ENCODE measurements around the gene RAP1A.

DNA sequence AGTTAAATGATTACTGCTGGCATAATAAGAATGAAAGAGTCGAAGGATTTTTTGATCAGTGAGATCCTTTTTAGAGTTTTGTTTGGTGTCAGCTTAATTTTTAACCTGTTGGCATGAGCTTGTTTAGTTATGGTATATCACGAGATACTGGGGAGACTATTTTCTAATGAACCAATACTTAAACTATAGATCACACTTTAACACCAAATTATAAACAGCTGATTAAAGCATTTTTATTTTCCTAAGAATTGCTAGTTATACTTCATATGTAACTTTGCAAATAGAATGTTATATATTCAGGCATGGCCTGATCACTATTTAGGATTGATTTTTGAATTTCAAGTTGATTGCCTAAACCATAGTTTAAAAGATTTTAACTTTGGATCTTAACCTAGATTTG is 142.1 kb downstream of the RAP1A start:
- no peak for TF ChIP-seq POLR2A (IDR thresholded peaks at IDR 0.05; ENCODE audit: low read depth)
- TF ChIP-seq, protein P1, sequence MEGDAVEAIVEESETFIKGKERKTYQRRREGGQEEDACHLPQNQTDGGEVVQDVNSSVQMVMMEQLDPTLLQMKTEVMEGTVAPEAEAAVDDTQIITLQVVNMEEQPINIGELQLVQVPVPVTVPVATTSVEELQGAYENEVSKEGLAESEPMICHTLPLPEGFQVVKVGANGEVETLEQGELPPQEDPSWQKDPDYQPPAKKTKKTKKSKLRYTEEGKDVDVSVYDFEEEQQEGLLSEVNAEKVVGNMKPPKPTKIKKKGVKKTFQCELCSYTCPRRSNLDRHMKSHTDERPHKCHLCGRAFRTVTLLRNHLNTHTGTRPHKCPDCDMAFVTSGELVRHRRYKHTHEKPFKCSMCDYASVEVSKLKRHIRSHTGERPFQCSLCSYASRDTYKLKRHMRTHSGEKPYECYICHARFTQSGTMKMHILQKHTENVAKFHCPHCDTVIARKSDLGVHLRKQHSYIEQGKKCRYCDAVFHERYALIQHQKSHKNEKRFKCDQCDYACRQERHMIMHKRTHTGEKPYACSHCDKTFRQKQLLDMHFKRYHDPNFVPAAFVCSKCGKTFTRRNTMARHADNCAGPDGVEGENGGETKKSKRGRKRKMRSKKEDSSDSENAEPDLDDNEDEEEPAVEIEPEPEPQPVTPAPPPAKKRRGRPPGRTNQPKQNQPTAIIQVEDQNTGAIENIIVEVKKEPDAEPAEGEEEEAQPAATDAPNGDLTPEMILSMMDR (IDR thresholded peaks at IDR 0.05): no peak

All from esophagus muscularis mucosa (tissue), 3 donors.